ENCODE results near the gene ARID3B. TPM values are rescaled to one million over a fixed set of nuclear protein-coding genes. Genes with fewer than 3 reads are reported as not detected.

The ARID3B gene
- total RNA-seq, 1 experiment from 2014 or later: 8.1 TPM

DNA sequence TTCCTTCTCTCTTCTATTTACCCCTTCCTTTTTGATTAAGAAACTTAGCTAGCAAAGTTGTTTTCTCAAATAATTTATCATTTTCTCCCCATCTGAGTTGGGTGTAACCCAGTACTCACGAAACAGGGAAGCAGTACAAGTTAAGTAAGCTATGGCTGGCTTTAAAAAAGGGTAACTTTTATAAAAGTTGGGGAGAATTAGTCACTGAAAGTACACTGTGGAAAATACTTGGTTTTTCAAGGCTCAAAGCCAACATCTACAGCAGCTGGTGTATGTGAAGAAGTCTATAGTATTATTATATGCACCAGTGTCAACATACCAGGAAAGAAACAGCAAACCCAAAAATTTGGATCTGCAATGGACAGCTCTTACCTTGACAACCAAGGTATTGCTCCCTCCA, 100.1 kb downstream of the ARID3B start:
- ChIA-PET RAD21 (ENCODE audit: low non-redundant PET in 1 of 2, low total read pairs in 2 of 2, uncharacterized antibody in 2 of 2, unreplicated experiment in 2 of 2) (no interaction called here), POLR2A (no interaction called here), CTCF (interaction anchor here (1.6 to 3.2 kb wide), 2 partner anchors 9 to 128 kb away, joined by 6 to 13 read pairs; no protein-coding TSS in a partner anchor)
- no peak for ATAC-seq
- DNase-seq (ENCODE audit: low read depth, low spot score): no peak
- Histone ChIP-seq H3K27ac (ENCODE audit: low read depth, low read length) (no peak overlapping the region), H3K27me3 (ENCODE audit: insufficient read depth, low read length) (no peaks in the 10 kb centered on the region), H3K36me3 (ENCODE audit: control insufficient read depth in 1 of 2, insufficient read depth in 2 of 2, low read length in 2 of 2) (no peaks in the 10 kb centered on the region; a peak in 1 of 4 replicates), H3K9me2 (ENCODE audit: insufficient read depth) (no peaks in the 10 kb centered on the region), H3K9me3 (ENCODE audit: control insufficient read depth in 1 of 2, insufficient read depth in 1 of 2, low read depth in 1 of 2, low read length in 2 of 2) (no peaks in the 10 kb centered on the region), H3K9ac (ENCODE audit: low read length) (no peak overlapping the region), H3K4me3 (replicated peaks in 1 of 2; ENCODE audit: low read depth in 1 of 2, low read length in 2 of 2) (no peak overlapping the region), H3K4me1 (ENCODE audit: control insufficient read depth in 1 of 2, insufficient read depth in 2 of 2, low read length in 2 of 2) (no peaks in the 10 kb centered on the region), H2AFZ (ENCODE audit: low read depth, low read length, poor library complexity, severe bottlenecking) (no peak overlapping the region), H4K20me1 (ENCODE audit: insufficient read depth) (0 out of 2 replicates have a peak, but pooled peaks cover 5% of the 10 kb centered on the region), H3K4me2 (ENCODE audit: low read length) (no peak overlapping the region), H3K79me2 (ENCODE audit: insufficient read depth, low read length) (peaks cover 24% of the 10 kb centered on the region; the same call in 1 of the 2 replicates)
- intact Hi-C loops (cut with micrococcal nuclease): no loop called here
- TF ChIP-seq REST (IDR thresholded peaks at IDR 0.05; ENCODE audit: low read depth) (no peak), CBX3 (IDR thresholded peaks at IDR 0.05; ENCODE audit: low read depth) (no peak), ZFX (IDR thresholded peaks at IDR 0.05) (no peak), TCF7L2 (IDR thresholded peaks at IDR 0.05; ENCODE audit: borderline replicate concordance, extremely low read depth, insufficient read depth, insufficient read length) (no peak), SRF (IDR thresholded peaks at IDR 0.05; ENCODE audit: low read depth) (no peak), FOSL1 (IDR thresholded peaks at IDR 0.05; ENCODE audit: low read depth) (no peak), JUND (IDR thresholded peaks at IDR 0.05) (no peak), SP1 (IDR thresholded peaks at IDR 0.05; ENCODE audit: low read depth) (no peak), EZH2 (IDR thresholded peaks at IDR 0.05) (no peak), EZH2phosphoT487 (IDR thresholded peaks at IDR 0.05; ENCODE audit: borderline replicate concordance) (no peak), SIN3A (IDR thresholded peaks at IDR 0.05; ENCODE audit: low read depth) (no peak), ELF1 (IDR thresholded peaks at IDR 0.05; ENCODE audit: borderline replicate concordance, low read depth) (no peak), EGR1 (IDR thresholded peaks at IDR 0.05; ENCODE audit: low read depth) (no peak), YY1 (IDR thresholded peaks at IDR 0.05; ENCODE audit: extremely low read depth, insufficient replicate concordance, low read depth, low read length) (no peak), POLR2A (IDR thresholded peaks at IDR 0.05; ENCODE audit: borderline replicate concordance, extremely low read depth, insufficient read depth, insufficient read length) (no peak)
- TF ChIP-seq, protein P1, sequence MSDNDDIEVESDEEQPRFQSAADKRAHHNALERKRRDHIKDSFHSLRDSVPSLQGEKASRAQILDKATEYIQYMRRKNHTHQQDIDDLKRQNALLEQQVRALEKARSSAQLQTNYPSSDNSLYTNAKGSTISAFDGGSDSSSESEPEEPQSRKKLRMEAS (IDR thresholded peaks at IDR 0.05): no peak
- TF ChIP-seq, protein P2, sequence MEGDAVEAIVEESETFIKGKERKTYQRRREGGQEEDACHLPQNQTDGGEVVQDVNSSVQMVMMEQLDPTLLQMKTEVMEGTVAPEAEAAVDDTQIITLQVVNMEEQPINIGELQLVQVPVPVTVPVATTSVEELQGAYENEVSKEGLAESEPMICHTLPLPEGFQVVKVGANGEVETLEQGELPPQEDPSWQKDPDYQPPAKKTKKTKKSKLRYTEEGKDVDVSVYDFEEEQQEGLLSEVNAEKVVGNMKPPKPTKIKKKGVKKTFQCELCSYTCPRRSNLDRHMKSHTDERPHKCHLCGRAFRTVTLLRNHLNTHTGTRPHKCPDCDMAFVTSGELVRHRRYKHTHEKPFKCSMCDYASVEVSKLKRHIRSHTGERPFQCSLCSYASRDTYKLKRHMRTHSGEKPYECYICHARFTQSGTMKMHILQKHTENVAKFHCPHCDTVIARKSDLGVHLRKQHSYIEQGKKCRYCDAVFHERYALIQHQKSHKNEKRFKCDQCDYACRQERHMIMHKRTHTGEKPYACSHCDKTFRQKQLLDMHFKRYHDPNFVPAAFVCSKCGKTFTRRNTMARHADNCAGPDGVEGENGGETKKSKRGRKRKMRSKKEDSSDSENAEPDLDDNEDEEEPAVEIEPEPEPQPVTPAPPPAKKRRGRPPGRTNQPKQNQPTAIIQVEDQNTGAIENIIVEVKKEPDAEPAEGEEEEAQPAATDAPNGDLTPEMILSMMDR (IDR thresholded peaks at IDR 0.05 in 2 of 3, conservative IDR thresholded peaks at IDR 0.05 in 1 of 3; ENCODE audit: borderline replicate concordance in 1 of 3, insufficient read depth in 1 of 3, low read depth in 2 of 3, low read length in 2 of 3): no peak
- TF ChIP-seq, protein P3, sequence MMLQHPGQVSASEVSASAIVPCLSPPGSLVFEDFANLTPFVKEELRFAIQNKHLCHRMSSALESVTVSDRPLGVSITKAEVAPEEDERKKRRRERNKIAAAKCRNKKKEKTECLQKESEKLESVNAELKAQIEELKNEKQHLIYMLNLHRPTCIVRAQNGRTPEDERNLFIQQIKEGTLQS (IDR thresholded peaks at IDR 0.05): no peak
- no TSS peak for BruUV-seq (replicated peaks)
